Measurements from ENCODE around the gene SPOCK3. TPM values are rescaled to one million over a fixed set of nuclear protein-coding genes. Genes with fewer than 3 reads are reported as not detected.

Gene SPOCK3
- total RNA-seq, 4 donors from 2014 or later: not detected

DNA sequence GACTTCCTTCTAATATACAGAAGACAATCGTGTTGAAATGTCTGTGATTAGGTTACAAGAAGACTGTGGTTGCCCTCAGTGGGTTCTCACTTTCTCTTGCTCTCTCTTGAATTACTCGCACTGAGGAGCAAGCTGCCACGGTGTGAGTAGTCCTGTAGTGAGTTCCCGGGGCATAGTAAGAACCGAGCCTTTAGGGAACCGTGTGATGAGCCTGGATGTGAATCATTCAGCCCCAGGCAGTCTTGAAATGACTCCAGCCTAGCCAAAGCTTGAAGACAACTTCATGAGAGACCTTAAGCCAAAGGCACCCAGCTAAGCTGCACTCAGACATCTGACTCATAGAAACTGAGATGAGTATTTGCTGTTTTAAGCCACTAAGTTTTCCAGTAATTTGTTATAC, 292.7 kb downstream of the SPOCK3 start:
- TF ChIP-seq, protein P1, sequence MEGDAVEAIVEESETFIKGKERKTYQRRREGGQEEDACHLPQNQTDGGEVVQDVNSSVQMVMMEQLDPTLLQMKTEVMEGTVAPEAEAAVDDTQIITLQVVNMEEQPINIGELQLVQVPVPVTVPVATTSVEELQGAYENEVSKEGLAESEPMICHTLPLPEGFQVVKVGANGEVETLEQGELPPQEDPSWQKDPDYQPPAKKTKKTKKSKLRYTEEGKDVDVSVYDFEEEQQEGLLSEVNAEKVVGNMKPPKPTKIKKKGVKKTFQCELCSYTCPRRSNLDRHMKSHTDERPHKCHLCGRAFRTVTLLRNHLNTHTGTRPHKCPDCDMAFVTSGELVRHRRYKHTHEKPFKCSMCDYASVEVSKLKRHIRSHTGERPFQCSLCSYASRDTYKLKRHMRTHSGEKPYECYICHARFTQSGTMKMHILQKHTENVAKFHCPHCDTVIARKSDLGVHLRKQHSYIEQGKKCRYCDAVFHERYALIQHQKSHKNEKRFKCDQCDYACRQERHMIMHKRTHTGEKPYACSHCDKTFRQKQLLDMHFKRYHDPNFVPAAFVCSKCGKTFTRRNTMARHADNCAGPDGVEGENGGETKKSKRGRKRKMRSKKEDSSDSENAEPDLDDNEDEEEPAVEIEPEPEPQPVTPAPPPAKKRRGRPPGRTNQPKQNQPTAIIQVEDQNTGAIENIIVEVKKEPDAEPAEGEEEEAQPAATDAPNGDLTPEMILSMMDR (IDR thresholded peaks at IDR 0.05): no peak
- ATAC-seq (ENCODE audit: low FRiP score): no peak
- DNase-seq (ENCODE audit: low spot score): no peak

DNA sequence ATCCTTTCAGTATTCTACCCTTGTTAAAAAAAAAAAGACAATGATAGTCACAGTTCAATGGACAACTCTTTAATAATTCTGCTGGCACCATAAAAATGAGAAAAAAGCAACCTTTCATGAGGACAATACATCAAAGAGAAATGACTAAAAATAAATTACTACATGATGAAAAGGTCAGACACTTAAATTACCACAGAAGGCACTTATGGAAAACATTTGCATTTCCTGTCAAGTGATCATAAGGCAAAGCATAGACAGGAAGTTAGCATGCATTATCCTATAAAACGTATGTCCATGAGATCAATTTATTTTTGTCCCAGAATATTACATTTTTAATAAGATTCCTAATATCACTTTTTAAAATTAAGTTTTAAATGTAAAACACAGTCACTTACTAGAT, 303.8 kb downstream of the SPOCK3 start:
- TF ChIP-seq, protein P1 (IDR thresholded peaks at IDR 0.05): no peak
- ATAC-seq (ENCODE audit: low FRiP score): no peak

DNA sequence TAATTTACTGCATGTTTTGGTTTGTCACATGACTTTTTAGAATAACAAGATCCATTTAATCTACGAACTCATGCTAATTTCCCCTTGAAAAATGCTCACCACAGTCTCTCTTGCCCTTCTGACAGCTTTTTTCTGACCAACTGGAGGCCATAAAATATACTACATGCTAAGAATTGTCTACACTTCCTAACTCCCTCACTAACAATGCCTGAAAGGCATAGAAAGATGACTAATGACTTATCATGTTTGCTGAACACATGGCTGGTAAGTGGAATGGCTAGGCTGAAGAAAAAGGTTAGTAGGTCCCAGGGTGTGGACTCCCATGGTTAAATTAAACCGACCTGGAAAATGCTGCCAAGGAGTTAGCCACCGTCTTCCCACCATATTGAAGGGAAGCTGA, 309.9 kb downstream of the SPOCK3 start:
- ATAC-seq (ENCODE audit: low FRiP score): no peak
- TF ChIP-seq, protein P1 (IDR thresholded peaks at IDR 0.05): no peak

More for the DNA sequence above, 303.8 kb downstream of the SPOCK3 start:
- DNase-seq (ENCODE audit: low spot score): no peak

DNA sequence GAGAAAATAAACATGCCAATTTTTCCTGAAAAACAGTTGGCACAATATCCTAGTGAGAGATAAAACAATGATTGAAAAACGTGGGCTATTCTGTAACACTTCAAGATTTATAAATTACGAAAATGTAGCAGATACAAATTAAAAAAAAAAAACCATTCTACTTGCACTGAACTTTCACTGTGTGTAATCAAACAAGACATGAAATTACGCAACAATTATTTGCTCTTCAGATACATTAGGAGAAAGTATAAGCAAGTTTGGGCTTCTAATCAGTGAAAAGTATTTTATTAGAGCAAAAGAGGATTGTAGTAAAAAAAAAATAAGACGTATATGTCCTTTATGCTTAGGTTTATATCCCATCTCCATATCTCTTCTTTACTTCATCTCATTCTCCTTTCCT, 320.4 kb downstream of the SPOCK3 start:
- ATAC-seq (ENCODE audit: low FRiP score): no peak
- TF ChIP-seq, protein P1 (IDR thresholded peaks at IDR 0.05): no peak

More for the DNA sequence above, 309.9 kb downstream of the SPOCK3 start:
- no peak for DNase-seq (ENCODE audit: low spot score)

DNA sequence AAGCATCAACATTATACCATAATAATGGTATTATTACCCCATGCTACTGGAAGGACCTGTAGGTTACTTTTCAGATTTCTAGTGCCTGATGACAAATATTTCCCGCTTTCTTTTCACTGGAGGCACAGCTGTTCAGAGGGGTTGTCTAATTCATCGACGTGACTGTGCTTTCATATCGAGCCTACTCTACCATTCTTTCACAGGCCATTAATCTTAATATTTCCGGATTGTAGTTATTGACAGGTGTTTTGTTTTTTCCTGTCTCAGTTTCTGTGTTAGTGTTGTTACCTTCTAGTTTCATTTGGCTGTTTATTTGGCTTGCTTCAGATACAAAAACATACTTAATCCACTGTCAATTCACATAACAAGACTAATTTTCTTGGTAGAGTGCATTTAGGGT, 330.9 kb downstream of the SPOCK3 start:
- DNase-seq (ENCODE audit: low spot score) (no peak), ATAC-seq (ENCODE audit: low FRiP score) (no peak)
- TF ChIP-seq, protein P1 (IDR thresholded peaks at IDR 0.05): no peak

More for the DNA sequence above, 320.4 kb downstream of the SPOCK3 start:
- DNase-seq (ENCODE audit: low spot score): no peak

DNA sequence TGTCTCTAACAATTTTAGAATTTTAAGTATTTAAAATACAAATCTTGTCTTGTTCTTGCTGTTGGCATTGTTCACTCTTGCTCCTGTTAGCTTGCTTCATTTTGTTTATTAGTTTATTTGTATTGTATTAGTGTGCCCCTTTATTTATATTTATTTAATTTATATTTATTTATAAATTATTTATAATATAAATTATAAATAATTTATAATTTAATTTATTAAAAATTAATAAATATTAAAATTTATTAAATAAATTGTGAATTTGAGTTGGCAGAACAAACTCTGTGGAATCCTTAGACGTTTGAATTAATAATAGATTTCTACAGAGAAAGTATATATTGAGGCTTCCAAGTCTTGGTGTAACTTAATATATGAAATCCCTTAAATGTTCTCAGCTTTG, 331.4 kb downstream of the SPOCK3 start:
- DNase-seq (ENCODE audit: low spot score) (no peak), ATAC-seq (ENCODE audit: low FRiP score) (no peak)
- TF ChIP-seq, protein P1 (IDR thresholded peaks at IDR 0.05): no peak

DNA sequence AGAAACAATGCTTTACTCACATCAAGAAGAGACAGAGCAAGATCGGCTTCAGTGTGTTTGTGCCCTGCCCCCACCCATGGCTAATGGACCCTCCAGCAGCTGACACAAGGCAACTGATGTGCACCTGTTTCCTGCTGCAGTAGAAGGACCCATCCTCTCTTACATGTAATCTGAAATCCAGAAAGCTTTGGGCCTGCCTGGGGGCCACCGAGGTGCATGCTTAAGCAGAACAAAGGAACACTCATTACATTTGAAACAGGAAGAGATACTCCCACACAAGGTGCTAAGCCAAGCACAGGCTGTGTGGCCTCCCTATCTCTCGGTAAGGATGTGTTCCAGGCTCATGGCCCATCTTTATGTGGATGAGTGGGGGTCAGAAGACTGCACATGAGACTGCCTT, 338.0 kb downstream of the SPOCK3 start:
- TF ChIP-seq, protein P1 (IDR thresholded peaks at IDR 0.05): no peak
- no peak for DNase-seq (ENCODE audit: low spot score)
- no peak for ATAC-seq (ENCODE audit: low FRiP score)

Data from omental fat pad (tissue), 4 donors.